ENCODE data around the gene EXOC6B.

EXOC6B gene

DNA sequence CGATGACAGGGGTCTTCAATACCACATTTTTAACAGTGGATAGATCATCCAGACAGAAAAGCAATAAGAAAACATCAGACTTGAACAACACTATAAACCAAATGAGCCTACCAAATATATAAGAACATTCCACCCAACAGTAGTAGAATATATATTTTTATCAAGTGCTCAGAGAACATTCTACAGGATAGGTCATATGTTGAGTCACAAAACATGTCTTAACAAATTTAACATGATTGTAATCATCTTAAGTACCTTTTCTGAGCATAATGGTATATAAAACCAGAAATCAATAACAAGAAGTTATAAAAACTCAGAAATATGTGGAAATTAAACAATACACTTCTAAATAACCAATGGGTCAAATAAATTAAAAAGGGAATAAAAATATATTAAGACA lies 484.2 kb downstream of the EXOC6B start:
- no peak overlapping the region for H3K27ac ChIP-seq (ENCODE audit: insufficient read depth, low read length, poor library complexity, severe bottlenecking)
- H3K27me3 ChIP-seq (replicated peaks; ENCODE audit: control insufficient read depth, insufficient read depth, low read length, poor library complexity, severe bottlenecking), result no peaks in the 10 kb centered on the region
- no peaks in the 10 kb centered on the region for H3K36me3 ChIP-seq (ENCODE audit: control insufficient read depth, insufficient read depth, low read length)
- no peak overlapping the region for H3K4me3 ChIP-seq (ENCODE audit: insufficient read depth, low read depth, low read length, poor library complexity, severe bottlenecking)
- H3K9me3 ChIP-seq (ENCODE audit: control insufficient read depth, low read length), result no peaks in the 10 kb centered on the region
- H3K4me1 ChIP-seq (ENCODE audit: control insufficient read depth, insufficient read depth, low read length, poor library complexity, severe bottlenecking), result no peaks in the 10 kb centered on the region
- DNase-seq, result no peak

DNA sequence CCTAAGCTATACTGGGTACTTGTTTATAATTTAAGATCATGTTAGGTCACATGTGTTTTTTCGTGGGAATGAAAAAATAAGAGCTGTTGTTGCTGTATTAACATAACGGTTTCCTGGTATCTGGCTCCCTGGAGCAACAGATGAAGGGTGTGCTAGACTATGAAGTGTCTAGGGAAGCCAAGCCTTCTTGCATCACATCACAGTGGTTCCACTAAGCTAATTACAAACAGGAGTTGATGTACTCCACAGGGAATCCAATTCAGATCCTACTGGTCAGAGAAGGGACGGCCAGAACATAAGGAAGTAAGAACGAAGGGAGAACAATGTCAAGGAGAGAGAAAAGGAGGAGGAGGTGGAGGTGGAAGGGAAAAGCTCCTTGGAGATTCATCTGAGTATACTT lies 485.2 kb downstream of the EXOC6B start:
- Histone ChIP-seq H3K4me3 (ENCODE audit: insufficient read depth, low read depth, low read length, poor library complexity, severe bottlenecking) (no peak overlapping the region), H3K27ac (ENCODE audit: insufficient read depth, low read length, poor library complexity, severe bottlenecking) (no peak overlapping the region), H3K4me1 (ENCODE audit: control insufficient read depth, insufficient read depth, low read length, poor library complexity, severe bottlenecking) (no peaks in the 10 kb centered on the region), H3K27me3 (replicated peaks; ENCODE audit: control insufficient read depth, insufficient read depth, low read length, poor library complexity, severe bottlenecking) (no peaks in the 10 kb centered on the region), H3K36me3 (ENCODE audit: control insufficient read depth, insufficient read depth, low read length) (no peaks in the 10 kb centered on the region), H3K9me3 (ENCODE audit: control insufficient read depth, low read length) (no peaks in the 10 kb centered on the region)
- no peak for DNase-seq

DNA sequence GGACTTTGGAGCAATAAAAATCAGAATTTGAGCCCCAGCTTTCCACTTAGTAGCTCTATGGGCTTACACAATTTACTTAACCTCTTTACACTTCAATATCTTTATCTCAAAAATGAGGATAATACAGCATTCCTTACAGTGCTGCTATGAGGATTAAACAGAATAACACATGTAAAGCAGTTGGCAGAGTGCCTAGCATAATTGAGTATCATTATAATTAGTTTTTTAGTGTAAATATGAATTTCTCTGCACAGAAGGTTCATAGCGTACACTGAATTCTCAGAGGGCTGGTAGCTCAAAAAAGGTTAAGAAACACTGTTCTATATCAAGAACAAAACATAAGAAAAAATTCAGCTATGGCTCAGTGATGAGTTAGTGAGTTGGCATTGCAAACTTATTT lies 487.8 kb downstream of the EXOC6B start:
- no peaks in the 10 kb centered on the region for H3K36me3 ChIP-seq (ENCODE audit: control insufficient read depth, insufficient read depth, low read length)
- DNase-seq, result no peak
- H3K9me3 ChIP-seq (ENCODE audit: control insufficient read depth, low read length), result no peaks in the 10 kb centered on the region
- H3K4me3 ChIP-seq (ENCODE audit: insufficient read depth, low read depth, low read length, poor library complexity, severe bottlenecking), result no peak overlapping the region
- H3K27me3 ChIP-seq (replicated peaks; ENCODE audit: control insufficient read depth, insufficient read depth, low read length, poor library complexity, severe bottlenecking), result no peaks in the 10 kb centered on the region
- H3K27ac ChIP-seq (ENCODE audit: insufficient read depth, low read length, poor library complexity, severe bottlenecking), result no peak overlapping the region
- H3K4me1 ChIP-seq (ENCODE audit: control insufficient read depth, insufficient read depth, low read length, poor library complexity, severe bottlenecking), result no peaks in the 10 kb centered on the region

DNA sequence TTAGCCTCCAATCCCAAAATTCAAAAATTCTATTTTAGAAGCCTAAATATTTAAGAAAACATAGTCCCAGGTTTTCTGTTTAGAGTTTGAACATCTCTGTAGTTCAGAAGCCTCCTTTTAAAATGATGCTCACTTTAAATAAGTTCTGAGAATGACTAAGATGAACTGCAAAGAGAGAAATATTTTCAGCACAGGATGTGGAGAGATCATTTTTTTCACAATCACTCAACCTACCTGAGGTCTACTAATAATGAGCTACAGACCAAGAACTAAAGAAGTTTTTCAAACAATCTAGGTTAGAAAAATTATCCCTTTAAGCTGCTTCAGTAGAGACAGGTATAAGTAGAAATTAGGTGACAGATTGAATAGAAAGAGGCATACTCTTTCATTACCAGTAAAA lies 493.1 kb downstream of the EXOC6B start:
- H3K27me3 ChIP-seq (replicated peaks; ENCODE audit: control insufficient read depth, insufficient read depth, low read length, poor library complexity, severe bottlenecking), result no peaks in the 10 kb centered on the region
- H3K36me3 ChIP-seq (ENCODE audit: control insufficient read depth, insufficient read depth, low read length), result peaks cover 4% of the 10 kb centered on the region
- no peak for DNase-seq
- H3K9me3 ChIP-seq (ENCODE audit: control insufficient read depth, low read length), result no peaks in the 10 kb centered on the region
- no peak overlapping the region for H3K27ac ChIP-seq (ENCODE audit: insufficient read depth, low read length, poor library complexity, severe bottlenecking)
- no peaks in the 10 kb centered on the region for H3K4me1 ChIP-seq (ENCODE audit: control insufficient read depth, insufficient read depth, low read length, poor library complexity, severe bottlenecking)
- H3K4me3 ChIP-seq (ENCODE audit: insufficient read depth, low read depth, low read length, poor library complexity, severe bottlenecking), result no peak overlapping the region

DNA sequence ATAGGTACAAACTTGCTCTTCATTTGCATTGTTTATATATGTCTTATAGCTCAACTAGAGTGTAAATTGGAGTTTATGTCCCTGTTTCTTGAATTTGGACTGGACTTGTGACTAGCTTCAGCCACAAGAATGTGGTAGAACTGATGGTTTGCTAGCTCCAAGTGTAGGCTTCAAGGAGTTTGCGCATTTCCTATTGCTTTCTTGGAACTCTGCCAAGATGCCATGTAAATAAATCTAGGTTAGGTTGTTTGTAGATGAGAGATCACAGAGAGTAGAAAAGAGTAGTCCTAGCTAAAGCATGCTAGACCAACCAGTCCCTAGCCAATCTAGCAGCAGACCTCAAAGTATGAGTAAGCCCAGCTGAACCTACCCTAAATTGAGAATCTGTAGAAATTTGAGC lies 495.2 kb downstream of the EXOC6B start:
- no peak for DNase-seq

DNA sequence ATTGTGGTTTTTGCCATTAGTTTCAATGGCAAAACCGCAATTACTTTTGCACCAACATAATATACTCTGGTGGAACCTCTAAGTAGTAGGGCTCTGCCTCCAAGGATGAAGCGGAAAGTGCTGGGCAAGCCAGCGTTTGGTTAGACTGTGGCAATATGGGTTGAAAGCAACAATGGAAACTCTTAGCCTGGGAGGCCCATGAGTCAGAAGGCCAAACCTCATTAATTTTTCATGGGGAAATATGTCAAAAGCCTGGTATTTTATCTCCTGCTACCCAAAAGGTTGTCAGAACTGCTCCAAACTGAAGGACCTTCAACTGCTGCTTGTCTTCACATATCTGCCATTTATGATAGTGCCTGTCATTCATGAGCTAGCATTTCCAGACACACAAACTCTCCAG lies 499.1 kb downstream of the EXOC6B start:
- no peak for DNase-seq
- Histone ChIP-seq H3K4me1 (ENCODE audit: control insufficient read depth, insufficient read depth, low read length, poor library complexity, severe bottlenecking) (no peaks in the 10 kb centered on the region), H3K36me3 (ENCODE audit: control insufficient read depth, insufficient read depth, low read length) (peaks cover 4% of the 10 kb centered on the region), H3K27me3 (replicated peaks; ENCODE audit: control insufficient read depth, insufficient read depth, low read length, poor library complexity, severe bottlenecking) (no peaks in the 10 kb centered on the region), H3K27ac (ENCODE audit: insufficient read depth, low read length, poor library complexity, severe bottlenecking) (no peak overlapping the region), H3K9me3 (ENCODE audit: control insufficient read depth, low read length) (no peaks in the 10 kb centered on the region), H3K4me3 (ENCODE audit: insufficient read depth, low read depth, low read length, poor library complexity, severe bottlenecking) (no peak overlapping the region)

More for the DNA sequence above, 495.2 kb downstream of the EXOC6B start:
- Histone ChIP-seq H3K4me1 (ENCODE audit: control insufficient read depth, insufficient read depth, low read length, poor library complexity, severe bottlenecking) (no peaks in the 10 kb centered on the region), H3K27ac (ENCODE audit: insufficient read depth, low read length, poor library complexity, severe bottlenecking) (no peak overlapping the region), H3K4me3 (ENCODE audit: insufficient read depth, low read depth, low read length, poor library complexity, severe bottlenecking) (no peak overlapping the region), H3K9me3 (ENCODE audit: control insufficient read depth, low read length) (no peaks in the 10 kb centered on the region), H3K27me3 (replicated peaks; ENCODE audit: control insufficient read depth, insufficient read depth, low read length, poor library complexity, severe bottlenecking) (no peaks in the 10 kb centered on the region), H3K36me3 (ENCODE audit: control insufficient read depth, insufficient read depth, low read length) (peaks cover 4% of the 10 kb centered on the region)

DNA sequence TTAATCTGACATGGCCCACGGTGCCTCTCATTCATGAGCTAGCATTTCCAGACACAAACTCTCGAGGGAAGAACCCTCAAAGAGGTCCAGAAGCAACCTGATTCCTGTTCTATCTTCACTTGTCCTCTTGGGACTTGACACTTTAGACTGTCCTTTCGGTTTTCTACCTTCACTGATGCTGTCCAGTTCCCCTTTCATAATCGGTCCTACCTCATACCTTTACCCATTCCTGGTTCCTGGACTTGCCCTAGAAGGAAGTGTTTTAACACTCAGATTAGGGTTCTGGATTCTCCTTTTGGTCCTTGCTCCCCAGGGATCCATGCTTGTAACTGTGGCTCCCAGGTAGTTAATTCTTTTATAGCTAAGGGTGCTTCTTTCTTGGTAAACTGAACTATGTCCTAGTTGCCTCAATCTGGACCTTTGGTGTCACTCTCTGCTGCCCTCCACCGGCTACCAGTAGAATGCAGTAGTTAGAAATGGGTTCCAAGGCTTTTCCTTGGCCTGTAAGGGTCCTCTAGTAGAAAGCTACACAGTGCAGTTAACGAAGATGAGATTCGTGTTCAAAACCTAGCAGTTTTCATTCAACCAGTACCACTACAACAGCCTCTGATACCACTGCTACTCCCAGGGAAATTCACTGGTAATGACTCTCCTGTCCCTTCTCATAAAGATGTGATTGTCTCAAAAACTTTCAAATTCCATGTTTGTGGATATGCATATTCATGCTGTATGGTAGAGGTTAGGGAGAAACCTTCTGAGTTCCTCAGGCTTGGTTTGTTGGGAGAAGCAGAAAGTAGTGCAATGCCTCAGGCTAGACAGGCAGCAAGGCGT lies 500.0 kb downstream of the EXOC6B start:
- no peak for DNase-seq
- no peak overlapping the region for H3K4me3 ChIP-seq (ENCODE audit: insufficient read depth, low read depth, low read length, poor library complexity, severe bottlenecking)
- no peaks in the 10 kb centered on the region for H3K4me1 ChIP-seq (ENCODE audit: control insufficient read depth, insufficient read depth, low read length, poor library complexity, severe bottlenecking)
- H3K27me3 ChIP-seq (replicated peaks; ENCODE audit: control insufficient read depth, insufficient read depth, low read length, poor library complexity, severe bottlenecking), result no peaks in the 10 kb centered on the region
- H3K36me3 ChIP-seq (ENCODE audit: control insufficient read depth, insufficient read depth, low read length), result peaks cover 4% of the 10 kb centered on the region
- no peaks in the 10 kb centered on the region for H3K9me3 ChIP-seq (ENCODE audit: control insufficient read depth, low read length)
- H3K27ac ChIP-seq (ENCODE audit: insufficient read depth, low read length, poor library complexity, severe bottlenecking), result no peak overlapping the region

DNA sequence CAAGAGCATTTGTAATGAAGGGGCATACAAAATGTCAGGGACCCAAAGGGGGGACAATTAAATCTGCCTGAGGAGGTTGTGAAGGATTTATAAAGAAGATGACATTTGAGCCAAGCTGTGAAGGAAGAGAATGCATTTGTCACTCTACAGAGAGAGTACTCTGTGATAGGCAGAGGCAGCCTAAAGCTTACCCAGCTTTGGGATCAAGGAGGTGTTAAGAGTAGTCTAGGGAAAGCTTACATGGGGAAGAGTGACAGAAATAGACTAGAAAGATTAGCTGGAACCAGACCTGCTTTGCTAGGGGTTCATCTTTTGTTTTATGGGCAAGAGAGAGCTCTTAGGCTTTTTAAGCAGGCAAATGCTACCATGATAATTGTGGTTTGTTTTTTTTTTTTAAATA lies 509.1 kb downstream of the EXOC6B start:
- Histone ChIP-seq H3K4me1 (ENCODE audit: control insufficient read depth, insufficient read depth, low read length, poor library complexity, severe bottlenecking) (no peaks in the 10 kb centered on the region), H3K27me3 (replicated peaks; ENCODE audit: control insufficient read depth, insufficient read depth, low read length, poor library complexity, severe bottlenecking) (no peaks in the 10 kb centered on the region), H3K4me3 (ENCODE audit: insufficient read depth, low read depth, low read length, poor library complexity, severe bottlenecking) (no peak overlapping the region), H3K36me3 (ENCODE audit: control insufficient read depth, insufficient read depth, low read length) (no peaks in the 10 kb centered on the region), H3K9me3 (ENCODE audit: control insufficient read depth, low read length) (no peaks in the 10 kb centered on the region), H3K27ac (ENCODE audit: insufficient read depth, low read length, poor library complexity, severe bottlenecking) (no peak overlapping the region)
- no peak for DNase-seq

DNA sequence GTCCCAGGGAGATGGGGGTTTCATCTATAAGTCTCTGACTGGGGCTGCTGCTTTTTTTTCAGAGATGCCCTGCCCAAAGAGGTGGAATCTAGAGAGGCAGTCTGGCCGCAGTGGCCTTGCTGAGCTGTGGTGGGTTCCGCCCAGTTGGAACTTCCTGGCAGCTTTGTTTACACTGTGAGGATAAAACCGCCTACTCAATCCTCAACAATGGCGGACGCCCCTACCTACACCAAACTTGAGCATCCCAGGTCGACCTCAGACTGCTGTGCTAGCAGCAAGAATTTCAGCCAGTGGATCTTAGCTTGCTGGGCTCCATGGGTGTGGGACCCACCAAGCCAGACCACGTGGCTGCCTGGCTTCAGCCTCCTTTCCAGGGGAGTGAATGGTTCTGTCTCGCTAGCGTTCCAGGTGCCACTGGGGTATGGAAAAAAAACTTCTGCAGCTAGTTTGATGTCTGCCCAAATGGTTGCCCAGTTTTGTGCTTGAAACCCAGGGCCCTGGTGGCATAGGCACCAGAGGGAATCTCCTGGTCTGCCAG lies 525.6 kb downstream of the EXOC6B start:
- no peaks in the 10 kb centered on the region for H3K27me3 ChIP-seq (replicated peaks; ENCODE audit: control insufficient read depth, insufficient read depth, low read length, poor library complexity, severe bottlenecking)
- H3K27ac ChIP-seq (ENCODE audit: insufficient read depth, low read length, poor library complexity, severe bottlenecking), result no peak overlapping the region
- H3K4me1 ChIP-seq (ENCODE audit: control insufficient read depth, insufficient read depth, low read length, poor library complexity, severe bottlenecking), result no peaks in the 10 kb centered on the region
- no peaks in the 10 kb centered on the region for H3K36me3 ChIP-seq (ENCODE audit: control insufficient read depth, insufficient read depth, low read length)
- H3K9me3 ChIP-seq (ENCODE audit: control insufficient read depth, low read length), result no peaks in the 10 kb centered on the region
- H3K4me3 ChIP-seq (ENCODE audit: insufficient read depth, low read depth, low read length, poor library complexity, severe bottlenecking), result no peak overlapping the region
- no peak for DNase-seq

DNA sequence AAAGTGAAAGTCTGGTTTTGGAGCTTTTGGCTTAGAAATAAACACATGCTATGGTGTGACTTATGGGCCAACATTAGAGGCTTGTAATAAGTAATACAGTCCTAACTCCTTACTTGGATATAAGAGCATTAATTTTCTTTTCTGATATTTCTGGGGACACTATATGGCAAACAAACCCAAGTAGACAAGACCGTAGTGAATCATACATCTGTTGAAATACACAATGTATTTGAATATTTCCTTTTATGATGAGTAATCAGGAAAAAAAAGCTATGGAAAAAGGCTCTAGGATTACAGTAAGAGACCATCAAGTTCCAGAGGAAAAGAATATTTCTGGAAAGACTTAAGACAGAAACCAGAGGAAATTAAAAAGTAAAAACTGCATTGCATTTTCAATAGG lies 532.2 kb downstream of the EXOC6B start:
- Histone ChIP-seq H3K27me3 (replicated peaks; ENCODE audit: control insufficient read depth, insufficient read depth, low read length, poor library complexity, severe bottlenecking) (no peaks in the 10 kb centered on the region), H3K36me3 (ENCODE audit: control insufficient read depth, insufficient read depth, low read length) (no peaks in the 10 kb centered on the region), H3K4me1 (ENCODE audit: control insufficient read depth, insufficient read depth, low read length, poor library complexity, severe bottlenecking) (no peaks in the 10 kb centered on the region), H3K4me3 (ENCODE audit: insufficient read depth, low read depth, low read length, poor library complexity, severe bottlenecking) (no peak overlapping the region), H3K27ac (ENCODE audit: insufficient read depth, low read length, poor library complexity, severe bottlenecking) (no peak overlapping the region), H3K9me3 (ENCODE audit: control insufficient read depth, low read length) (no peaks in the 10 kb centered on the region)
- no peak for DNase-seq

Data from effector memory CD4-positive, alpha-beta T cell (primary cell).